Stimulated activated CD8-positive, alpha-beta memory T cell treated with anti-CD3 and anti-CD28 coated beads, Interleukin-15, amount 100 ng/mL, for 48 hours (primary cell): ENCODE results near the gene IL23A.
"Not testable (repeated sequence)": the region's sequence is repeated elsewhere in the genome, so short reads cannot be mapped to it uniquely, and the experiment has no call there.

Source experiments
- DNase-seq, 2 donors: peaks; one replicate each; pipeline ENCODE4 v3.0.0-alpha.2; 2020; ENCODE audit warnings: low read depth in 2 of 2

Gene IL23A, protein sequence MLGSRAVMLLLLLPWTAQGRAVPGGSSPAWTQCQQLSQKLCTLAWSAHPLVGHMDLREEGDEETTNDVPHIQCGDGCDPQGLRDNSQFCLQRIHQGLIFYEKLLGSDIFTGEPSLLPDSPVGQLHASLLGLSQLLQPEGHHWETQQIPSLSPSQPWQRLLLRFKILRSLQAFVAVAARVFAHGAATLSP

DNA sequence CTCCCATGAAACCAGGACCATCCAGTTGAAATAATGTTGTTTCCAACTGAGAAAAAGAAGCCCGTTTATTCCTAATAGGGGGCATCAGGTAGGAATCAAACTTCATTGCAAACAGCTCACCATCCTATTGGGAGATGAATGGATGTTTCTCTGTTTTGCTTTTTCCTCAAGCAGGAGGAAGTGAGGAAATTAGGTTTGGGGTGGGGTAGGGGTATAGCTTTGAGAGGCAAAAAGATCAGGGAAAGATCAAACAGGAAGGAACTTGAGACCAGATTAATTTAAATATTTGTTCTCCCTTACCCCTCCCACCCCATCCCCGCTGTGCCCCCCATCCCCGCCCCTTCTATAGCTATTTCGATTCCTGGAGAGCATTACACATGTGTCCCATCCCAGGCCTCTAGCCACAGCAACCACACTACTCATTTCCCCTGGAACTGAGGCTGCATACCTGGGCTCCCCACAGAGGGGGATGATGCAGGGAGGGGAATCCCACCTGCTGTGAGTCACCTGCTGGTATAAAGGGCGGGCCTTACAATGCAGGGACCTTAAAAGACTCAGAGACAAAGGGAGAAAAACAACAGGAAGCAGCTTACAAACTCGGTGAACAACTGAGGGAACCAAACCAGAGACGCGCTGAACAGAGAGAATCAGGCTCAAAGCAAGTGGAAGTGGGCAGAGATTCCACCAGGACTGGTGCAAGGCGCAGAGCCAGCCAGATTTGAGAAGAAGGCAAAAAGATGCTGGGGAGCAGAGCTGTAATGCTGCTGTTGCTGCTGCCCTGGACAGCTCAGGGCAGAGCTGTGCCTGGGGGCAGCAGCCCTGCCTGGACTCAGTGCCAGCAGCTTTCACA lies at the start of gene IL23A:
Gene IL23A (plus strand): TSS at position 577 of the 850 bp plus-strand sequence. CDS start 161 bp downstream, at position 738.
- DNase-seq: peak; percentile 84 to 87

DNA sequence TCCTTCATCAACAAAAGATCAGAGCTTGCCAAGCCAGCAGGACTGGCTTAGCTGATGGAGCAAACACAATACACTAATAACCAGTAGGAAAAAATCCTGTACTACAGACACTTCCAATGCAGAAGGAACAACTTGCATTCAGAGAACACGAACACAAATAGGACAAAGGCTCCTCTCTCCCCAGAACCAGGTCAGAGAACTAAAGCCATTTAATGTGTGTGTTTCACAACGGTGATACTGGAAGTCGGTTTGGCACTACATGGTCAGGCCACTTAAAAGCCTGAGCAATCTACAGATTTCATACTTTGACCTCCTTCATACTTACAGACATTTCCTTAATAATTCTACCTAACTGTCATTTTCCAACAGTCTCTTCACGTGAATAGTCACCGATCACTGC lies 44.9 kb upstream of the IL23A start:
- no peak for DNase-seq

DNA sequence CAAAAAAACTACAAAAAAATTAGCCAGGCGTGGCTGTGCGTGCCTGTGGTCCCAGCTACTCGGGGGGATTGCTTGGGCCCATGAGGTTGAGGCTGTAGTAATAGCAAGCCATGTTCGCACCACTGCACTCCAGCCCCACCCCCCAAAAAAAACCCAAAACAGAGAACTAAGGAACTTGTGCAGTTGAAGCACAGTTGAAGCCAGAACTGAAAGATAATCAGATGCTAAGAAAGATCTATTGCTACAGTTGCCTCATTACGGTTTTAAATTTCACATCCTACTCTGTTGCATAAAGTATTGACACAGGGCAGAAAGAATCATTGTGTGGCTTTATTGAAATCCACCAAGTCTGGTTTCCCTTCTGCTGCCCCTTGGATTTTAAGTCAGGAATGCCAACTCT lies 42.4 kb upstream of the IL23A start:
- no peak for DNase-seq

DNA sequence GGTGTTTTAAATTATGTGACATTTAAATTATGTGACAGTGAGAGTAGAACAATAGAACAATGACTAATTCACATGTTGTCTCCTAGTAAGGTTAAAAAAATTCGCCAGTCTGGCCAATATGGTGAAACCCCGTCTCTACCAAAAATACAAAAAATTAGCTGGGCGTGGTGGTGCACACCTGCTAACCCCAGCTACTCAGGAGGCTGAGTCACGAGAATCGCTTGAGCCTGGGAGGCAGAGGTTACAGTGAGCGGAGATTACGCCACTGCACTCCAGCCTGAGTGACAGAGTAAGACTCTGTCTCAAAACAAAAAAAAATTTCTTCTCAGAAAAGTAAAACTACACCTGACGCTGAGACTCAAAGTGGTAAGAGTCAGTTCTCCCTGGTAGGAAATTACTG lies 41.3 kb upstream of the IL23A start:
- no peak for DNase-seq

DNA sequence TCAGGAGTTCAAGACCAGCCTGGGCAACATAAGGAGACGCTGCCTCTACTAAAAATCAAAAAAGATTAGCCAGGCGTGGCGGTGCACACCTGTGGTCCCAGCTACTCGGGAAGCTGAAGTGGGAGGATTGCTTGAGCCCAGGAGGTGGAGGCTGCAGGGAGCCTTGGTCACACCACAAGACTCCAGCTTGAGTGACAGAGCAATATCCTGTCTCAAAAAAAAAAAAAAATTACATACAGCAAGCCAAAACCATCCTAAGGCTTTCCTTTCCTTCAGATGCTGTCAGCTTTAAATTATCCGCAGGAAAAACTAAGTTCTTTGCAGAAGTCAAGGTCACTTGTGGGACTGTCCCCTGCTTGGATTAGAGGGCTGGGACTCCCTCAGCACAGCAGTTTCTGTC lies 39.9 kb upstream of the IL23A start:
- no peak for DNase-seq

DNA sequence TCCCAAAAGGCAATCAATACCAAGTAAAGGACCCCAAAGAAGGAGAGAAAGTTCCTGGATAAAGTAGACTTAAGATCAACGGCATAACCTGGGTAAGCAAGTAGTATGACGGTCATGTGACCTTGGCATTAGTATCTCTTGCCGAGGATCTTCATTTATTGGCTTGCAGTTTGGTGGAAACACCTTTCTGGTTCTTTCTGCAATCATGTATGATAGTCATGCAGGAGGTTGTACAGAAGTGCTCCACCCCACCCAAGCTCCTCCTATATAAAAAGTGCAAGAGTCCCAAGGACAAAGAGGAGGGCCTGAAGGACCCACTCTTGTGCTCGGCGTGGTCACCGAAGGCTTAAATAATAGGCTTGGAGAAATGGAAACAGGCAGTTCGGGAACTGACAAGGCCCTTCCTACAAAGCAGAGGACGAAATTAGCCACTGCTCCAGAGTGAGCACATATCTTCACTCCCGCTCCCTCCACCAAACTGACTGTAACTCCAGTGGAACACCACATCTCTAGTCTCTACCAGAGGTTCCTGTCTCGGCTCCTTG lies 39.3 kb upstream of the IL23A start:
- no peak for DNase-seq

DNA sequence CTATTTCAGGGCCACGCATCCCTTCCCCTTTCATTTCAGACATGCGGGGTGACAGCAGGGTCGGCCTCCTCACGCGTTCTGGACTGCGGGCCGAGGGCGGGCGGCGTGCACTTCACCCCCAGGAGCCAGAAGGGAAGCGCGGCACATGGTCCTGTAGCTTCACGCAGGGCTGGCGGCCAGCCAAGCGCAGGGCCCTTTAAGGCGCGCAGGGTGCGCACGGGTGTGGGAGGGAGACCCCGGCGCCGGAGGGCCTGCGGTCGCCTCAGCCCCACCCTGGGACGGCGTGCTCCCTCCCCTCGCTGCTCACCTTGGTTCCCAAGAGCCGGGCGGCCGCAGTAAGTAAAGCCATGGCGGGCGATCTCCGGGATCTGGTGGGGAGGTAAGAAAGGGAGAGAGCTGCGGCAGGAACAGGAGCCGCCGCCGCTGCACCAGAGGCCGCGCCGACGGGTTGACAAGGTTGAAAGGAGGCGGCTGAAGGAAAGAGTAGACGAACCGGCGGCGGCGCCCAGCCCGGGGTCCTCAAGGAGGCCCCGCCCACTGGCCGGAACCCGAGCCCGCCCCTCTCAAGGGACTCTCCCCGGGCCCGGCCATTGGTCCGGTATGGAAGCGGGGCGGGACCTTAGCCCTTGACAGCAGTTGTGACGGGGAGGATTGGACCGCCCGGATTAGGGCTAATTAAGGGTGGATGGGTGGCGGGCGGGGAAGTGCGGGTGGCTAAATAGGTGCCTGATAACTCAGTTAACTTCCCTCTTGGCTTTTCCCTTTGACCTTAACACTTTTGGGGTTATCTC lies 38.6 kb upstream of the IL23A start, which contains the start of gene CS:
Gene CS (minus strand): TSS at position 478 of the 791 bp plus-strand sequence. CDS start 129 bp downstream, at position 349.
- DNase-seq: peak; percentile 98

DNA sequence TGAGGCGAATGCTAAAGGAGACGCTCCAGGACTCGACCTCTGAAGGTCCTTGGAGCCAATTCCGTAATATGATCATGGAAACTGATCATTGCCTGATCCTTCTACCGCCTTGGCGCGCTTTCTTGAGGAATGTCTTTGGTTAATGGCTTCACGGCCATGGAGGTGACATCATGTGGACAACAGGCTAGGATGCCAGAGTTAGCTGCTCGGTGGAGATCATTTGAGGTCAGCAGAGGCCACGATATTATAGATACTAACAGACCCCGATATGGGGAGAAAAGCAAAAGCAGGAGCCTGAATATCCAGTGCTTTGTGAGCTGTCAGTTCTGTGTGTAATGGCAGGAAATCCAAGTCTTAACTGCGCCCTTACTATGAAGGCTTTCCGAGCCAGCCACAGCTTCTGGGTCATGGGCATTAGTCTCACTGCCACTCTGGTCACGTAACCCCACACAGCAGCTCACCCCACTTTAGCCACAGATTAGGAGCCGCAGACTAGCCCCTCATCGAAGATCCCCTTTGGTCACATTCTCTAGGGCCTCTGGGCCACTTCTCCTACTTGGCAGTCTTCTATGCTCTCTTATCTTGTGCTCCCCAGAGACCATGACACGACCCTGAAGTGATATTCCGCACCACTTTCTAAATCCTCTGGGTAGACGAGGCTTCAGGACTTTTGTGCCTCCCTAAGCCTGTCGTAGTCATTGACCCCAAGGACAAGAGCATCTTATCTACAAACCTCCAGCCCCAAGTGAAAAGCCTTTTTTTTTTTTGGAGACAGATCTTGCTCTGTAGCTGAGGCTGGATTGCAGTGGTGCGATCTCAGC lies 37.8 kb upstream of the IL23A start:
- DNase-seq: no peak

DNA sequence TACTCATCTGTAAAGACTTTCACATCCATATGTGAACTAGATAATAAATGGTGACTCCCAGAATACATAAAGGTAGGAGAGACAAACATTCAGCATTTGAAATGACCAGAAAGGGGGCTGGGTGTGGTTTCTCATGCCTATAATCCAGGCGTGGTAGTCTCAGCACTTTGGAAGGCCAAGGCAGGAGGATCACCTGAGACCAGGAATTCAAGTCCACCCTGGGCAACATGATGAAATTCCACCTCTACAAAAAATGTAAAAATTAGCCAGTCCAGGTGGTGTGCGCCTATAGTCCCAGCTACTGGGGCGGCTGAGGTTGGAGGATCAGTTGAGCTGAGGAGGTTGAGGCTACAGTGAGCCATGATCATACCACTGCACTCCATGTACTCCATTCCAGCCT lies 34.4 kb upstream of the IL23A start:
- DNase-seq: no peak

DNA sequence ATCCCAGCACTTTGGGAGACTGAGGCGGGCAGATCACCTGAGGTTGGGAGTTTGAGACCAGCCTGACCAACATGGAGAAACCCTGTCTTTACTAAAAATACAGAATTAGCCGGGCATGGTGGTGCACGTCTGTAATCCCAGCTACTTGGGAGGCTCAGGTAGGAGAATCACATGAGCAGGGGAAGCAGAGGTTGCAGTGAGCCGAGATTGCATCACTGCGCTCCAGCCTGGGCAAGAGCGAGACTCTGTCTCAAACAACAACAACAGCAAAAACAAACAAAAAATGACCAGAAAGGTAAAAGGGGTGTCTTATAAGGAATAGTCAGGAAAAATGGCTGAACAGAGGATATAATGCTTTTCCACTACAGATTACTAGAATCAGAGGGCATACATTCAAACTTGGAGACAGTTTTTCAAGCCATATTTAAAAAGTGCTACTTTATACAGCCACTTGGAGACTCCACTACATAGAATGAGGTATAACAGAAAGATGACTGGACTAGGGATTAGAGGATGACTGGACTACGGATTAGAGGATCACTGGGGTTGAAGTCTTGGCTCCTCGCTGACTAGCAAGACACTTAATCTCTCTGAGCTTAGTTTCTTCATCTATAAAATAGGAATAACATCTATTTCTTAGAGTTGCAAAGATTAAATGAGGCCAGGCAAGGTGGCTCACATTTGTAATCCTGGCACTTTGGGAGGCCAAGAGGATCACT lies 33.7 kb upstream of the IL23A start:
- DNase-seq: no peak

DNA sequence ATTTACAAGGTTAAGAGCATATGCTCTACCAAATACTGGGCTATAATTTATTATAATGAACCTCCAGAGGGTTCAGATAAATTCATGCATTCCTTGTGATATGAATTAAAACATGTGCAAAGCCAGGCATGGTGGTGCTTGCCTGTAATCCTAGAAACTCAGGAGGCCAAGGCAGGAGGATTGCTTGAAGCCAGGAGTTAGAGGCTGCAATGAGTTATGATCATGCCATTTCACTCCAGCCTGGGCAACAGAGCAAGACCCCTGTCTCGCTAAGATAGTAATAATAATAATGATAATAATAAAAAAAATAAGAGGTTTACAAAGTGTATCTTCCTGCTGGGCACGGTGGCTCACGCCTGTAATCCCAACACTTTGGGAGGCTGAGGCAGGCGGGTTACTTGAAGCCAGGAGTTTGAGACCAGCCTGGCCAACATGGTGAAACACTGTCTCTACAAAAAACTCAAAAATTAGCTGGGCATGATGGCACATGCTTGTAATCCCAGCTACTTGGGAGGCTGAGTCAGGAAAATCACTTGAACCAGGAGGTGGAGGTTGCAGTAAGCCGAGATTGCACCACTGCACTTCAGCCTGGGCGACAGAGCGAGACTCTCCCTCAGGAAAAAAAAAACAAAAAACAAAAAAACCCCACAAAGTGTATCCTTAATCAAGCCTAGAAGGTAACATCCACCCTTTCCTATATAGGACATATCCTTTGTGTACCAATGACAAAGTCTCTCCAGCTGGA lies 31.3 kb upstream of the IL23A start:
- no peak for DNase-seq

DNA sequence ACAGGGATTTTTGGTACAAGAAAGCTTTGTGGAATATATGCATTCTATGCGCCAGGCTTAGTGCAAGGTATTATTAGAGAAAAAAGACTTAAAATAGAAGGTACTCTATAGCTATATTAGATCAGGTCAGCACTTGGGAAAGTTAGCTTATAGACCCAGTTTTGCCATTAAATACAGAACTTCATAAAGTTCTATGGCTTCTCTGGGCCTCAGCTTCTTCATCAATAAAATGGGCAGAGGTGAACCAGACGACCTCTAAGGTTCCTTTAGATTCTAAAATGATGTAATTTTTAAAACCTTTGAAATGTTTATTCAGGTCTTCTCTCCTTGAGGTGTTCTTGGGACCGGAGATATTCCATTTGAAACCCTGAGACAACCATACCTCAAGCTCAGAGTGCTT lies 30.0 kb upstream of the IL23A start:
- no peak for DNase-seq

DNA sequence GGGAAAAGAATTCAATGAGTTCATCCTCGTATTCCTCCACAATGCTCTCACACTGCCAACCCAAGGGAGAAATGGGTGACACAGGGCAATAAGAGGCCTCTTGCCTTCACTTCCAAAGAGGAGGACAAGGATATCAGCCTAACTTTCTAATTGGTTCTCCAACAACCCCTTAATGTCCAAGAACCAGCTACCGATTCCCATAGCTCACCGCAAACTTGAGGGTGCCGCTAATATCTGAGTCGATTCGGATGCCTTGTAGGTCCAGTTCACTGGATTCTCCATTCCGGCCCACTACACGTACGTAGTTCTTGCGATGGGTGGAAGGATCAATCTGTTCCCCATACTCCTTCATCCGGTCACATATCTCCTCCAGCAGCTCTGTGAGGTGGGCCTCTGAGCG lies 27.7 kb upstream of the IL23A start:
- DNase-seq: no peak

DNA sequence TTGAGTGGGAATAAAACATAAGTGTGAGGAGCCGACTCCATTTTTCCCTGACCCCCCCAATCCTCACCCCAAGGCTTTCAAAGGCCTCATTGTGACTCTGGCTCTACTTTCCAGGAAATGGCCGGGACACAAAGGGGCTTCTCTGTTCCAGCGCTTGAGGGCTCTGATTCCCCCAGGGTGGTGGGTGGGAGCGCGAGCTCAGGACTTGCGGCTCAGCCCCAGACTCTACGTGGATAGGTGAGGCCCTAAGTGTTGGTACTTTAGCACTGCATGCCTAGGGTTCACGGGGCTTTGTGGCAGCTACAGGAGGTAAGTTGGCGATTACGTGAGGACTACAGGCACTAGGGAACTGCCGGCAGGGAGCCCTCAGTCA lies 23.4 kb upstream of the IL23A start:
- DNase-seq: no peak

DNA sequence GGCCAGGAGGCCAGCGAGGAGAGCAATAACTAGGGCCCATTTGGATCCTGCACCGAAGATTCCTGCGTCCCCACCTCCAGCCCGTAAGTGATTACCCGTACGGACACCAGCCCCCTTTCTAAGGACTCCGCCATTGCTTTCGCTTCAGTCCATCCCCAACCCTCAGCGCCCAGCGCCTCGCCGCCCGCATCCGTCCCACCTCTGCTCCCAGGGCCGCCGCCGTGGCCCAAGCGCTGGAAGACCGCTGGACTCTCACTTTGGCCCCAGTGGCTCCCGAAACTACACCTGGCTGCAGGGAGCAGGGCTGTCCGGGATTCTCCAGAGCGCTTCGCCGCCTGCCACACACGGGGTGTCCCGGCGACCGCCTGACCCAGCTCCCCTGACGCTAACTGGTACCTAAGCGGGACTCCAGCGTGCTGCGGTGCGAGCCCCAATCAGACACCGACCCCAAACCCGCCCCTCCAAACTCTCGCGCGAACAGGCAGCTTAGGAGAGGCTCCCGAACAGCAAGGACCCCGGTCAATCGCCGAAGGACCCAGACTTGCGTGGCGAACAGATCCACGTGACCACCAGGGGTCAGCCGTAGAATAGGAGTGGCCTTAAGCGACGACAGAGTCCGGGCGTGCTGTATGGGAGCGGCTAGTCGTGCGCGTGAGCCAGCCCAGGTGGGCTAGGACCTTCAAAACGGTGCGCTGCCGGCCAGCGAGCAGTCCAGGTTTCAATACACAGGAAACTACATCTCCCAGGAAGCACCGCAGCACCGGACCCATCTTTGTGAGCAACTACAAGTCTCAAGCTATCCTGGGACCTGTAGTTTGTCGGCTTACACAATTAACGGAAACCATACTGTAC lies 22.8 kb upstream of the IL23A start, which contains the start of gene CNPY2:
Gene CNPY2 (minus strand): TSS at position 367 of the 852 bp plus-strand sequence. CDS start 771 bp downstream, outside the sequence.
- peak; percentile 94 to 95 for DNase-seq

DNA sequence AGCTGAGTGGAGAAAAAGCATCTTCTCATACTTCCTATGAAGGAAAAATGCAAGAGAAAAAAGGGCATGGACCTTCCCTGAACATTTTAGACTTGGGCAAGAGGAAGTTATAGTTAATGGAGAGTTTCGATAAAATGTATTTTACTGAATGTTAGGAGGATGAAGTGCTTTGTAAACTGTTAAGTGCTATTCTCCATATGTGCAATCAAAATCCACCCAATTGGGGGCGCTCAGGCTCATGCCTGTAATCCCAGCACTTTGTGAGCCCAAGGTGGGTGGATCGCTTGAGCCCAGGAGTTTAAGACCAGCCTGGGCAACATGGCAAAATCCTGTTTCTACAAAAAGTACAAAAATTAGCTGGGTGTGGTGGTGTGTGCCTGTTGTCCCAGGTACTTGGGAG lies 21.0 kb upstream of the IL23A start:
- DNase-seq: no peak

DNA sequence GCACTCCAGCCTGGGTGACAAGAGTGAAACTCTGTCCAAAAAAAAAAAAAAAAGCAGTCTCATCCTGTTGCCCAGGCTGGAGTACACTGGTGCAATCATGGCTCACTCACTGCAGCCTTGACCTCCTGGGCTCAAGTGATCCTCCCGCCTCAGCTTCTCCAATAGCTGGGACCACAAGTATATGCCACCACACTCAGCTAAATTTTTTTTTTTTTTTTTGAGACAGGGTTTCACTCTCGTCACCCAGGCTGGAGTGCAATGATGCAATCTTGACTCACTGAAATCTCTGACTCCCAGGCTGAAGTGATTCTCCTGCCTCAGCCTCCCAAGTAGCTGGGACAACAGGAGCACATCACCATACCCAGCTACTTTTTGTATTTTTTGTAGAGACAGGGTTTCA lies 17.7 kb upstream of the IL23A start:
- DNase-seq: no peak

DNA sequence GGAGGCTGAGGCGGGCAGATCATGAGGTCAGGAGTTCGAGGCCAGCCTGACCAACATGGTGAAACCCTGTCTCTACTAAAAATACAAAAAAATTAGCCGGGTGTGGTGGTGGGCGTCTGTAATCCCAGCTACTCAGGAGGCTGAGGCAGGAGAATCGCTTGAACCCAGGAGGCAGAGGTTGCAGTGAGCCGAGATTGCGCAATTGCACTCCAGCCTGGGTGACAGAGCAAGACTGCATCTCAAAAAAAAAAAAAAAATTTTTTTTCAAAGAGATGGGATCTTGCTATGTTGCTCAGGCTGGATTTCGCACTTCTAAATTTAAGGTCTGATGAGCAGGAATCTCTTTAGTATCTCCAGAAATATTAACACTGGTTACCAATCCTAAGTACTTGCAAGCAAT lies 17.1 kb upstream of the IL23A start:
- DNase-seq: not testable (repeated sequence)

DNA sequence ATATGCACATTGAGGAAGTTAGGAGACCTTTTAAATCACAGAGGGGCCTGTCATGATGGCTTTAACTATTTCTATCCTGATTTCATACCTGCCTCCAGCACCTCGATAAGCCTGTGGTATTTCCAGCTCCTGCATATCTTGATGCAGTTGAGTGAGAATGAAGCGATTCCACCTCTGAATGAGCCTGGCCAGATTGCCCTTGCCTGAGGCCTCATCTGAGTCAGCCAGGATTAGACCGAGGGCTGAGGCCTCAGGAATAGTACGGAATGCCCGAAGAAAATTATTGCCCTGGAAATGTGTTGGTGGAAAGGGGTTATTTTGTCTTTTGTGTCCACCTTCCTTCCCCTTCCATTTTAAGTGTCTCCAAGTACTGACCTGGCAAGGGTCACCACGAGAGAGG lies 14.5 kb upstream of the IL23A start:
- DNase-seq: no peak
